Activated CD4-positive, alpha-beta memory T cell treated with anti-CD3 and anti-CD28 coated beads, Interleukin-2, amount 10 ng/mL, durations not matched to agents 7 days and 5 days (primary cell): ENCODE results near the gene NPAS3. TPM values are rescaled to one million over a fixed set of nuclear protein-coding genes. Genes with fewer than 3 reads are reported as not detected.

Source experiments
- CTCF ChIA-PET: fragments of 350-600 bp; sonication (Branson Sonifier 250); formaldehyde crosslinking; loops from one replicate; lab custom pipeline; 2021; ENCODE audit warnings: antibody characterized with exemption, inconsistent platforms; lab: Charles Lee
- POLR2A ChIA-PET: fragments of 350-600 bp; sonication (Branson Sonifier 250); formaldehyde crosslinking; loops from one replicate; lab custom pipeline; 2021; ENCODE audit warnings: antibody characterized with exemption; lab: Charles Lee
- DNase-seq: peaks from one replicate; pipeline ENCODE4 v3.0.0-alpha.2; 2020
- H3K27ac Mint-ChIP-seq: one replicate; pipeline ENCODE4 v1.8.0; 2021; ENCODE audit warnings: mild to moderate bottlenecking, mixed read lengths
- H3K27me3 Mint-ChIP-seq: one replicate; pipeline ENCODE4 v1.8.0; 2021; ENCODE audit warnings: mixed read lengths
- H3K36me3 Mint-ChIP-seq: one replicate; pipeline ENCODE4 v1.8.0; 2021; ENCODE audit warnings: low read depth, mixed read lengths
- H3K4me1 Mint-ChIP-seq: one replicate; pipeline ENCODE4 v1.8.0; 2021; ENCODE audit warnings: mixed read lengths
- H3K4me3 Mint-ChIP-seq: one replicate; pipeline ENCODE4 v1.8.0; 2021; ENCODE audit warnings: mild to moderate bottlenecking, mixed read lengths
- H3K9me3 Mint-ChIP-seq: one replicate; pipeline ENCODE4 v1.8.0; 2021; ENCODE audit warnings: mixed read lengths
- total RNA-seq, 2 experiments: library from RNA; stranded (reverse); gene quantifications; one replicate each; pipeline ENCODE4 v1.2.3, GENCODE V29; 2021

NPAS3 gene
- total RNA-seq, 2 experiments from 2014 or later, result not detected

- DNase-seq, result no peak
- Mint-ChIP-seq H3K27ac (no peak overlapping the region), H3K36me3 (no peaks in the 10 kb centered on the region), H3K27me3 (no peaks in the 10 kb centered on the region), H3K9me3 (peaks cover 9% of the 10 kb centered on the region), H3K4me3 (no peak overlapping the region), H3K4me1 (no peaks in the 10 kb centered on the region)
- ChIA-PET CTCF (no interaction called here), POLR2A (no interaction called here)
Observed at GRCh38 chr14:33042591-33042990, 103.9 kb downstream of the NPAS3 start.

DNA sequence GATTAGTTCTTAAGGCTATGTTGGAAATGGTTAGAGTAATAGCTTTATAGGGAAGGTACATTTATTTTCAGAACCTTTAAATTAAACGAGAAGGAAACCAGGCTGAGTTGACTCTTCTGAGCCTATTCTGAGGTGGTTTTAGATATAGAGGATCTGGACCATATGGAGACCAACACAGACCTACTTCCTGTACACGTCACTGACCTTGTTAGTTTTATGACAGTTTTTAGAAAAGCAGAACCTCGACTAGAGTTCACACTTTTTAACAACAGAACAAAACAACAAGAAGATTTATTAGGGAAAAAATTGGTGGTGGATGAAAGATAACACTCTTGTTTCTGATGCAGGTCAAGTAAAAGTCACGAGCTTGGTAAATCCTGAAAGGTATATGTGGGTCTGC lies 107.1 kb downstream of the NPAS3 start:
- ChIA-PET POLR2A (no interaction called here), CTCF (no interaction called here)
- Mint-ChIP-seq H3K36me3 (no peaks in the 10 kb centered on the region), H3K27me3 (no peaks in the 10 kb centered on the region), H3K27ac (no peak overlapping the region), H3K4me1 (no peaks in the 10 kb centered on the region), H3K4me3 (no peak overlapping the region), H3K9me3 (peaks cover 9% of the 10 kb centered on the region)
- DNase-seq, result no peak

GRCh38 chr14:33052943-33053342 lies 114.3 kb downstream of the NPAS3 start:
- Mint-ChIP-seq H3K36me3 (no peaks in the 10 kb centered on the region), H3K4me3 (no peak overlapping the region), H3K4me1 (no peaks in the 10 kb centered on the region), H3K27ac (no peak overlapping the region), H3K27me3 (no peaks in the 10 kb centered on the region), H3K9me3 (no peaks in the 10 kb centered on the region)
- CTCF ChIA-PET, result no interaction called here
- no peak for DNase-seq
- POLR2A ChIA-PET, result no interaction called here

- no peak overlapping the region for H3K4me3 Mint-ChIP-seq
- H3K4me1 Mint-ChIP-seq, result no peaks in the 10 kb centered on the region
- POLR2A ChIA-PET, result no interaction called here
- no peaks in the 10 kb centered on the region for H3K27me3 Mint-ChIP-seq
- H3K27ac Mint-ChIP-seq, result no peak overlapping the region
- no peak for DNase-seq
- CTCF ChIA-PET, result no interaction called here
- H3K36me3 Mint-ChIP-seq, result no peaks in the 10 kb centered on the region
- no peaks in the 10 kb centered on the region for H3K9me3 Mint-ChIP-seq
Observed at GRCh38 chr14:33056213-33056612, 117.5 kb downstream of the NPAS3 start.

- Mint-ChIP-seq H3K9me3 (no peaks in the 10 kb centered on the region), H3K27ac (no peak overlapping the region), H3K36me3 (no peaks in the 10 kb centered on the region), H3K4me1 (no peaks in the 10 kb centered on the region), H3K4me3 (no peak overlapping the region), H3K27me3 (no peaks in the 10 kb centered on the region)
- ChIA-PET POLR2A (no interaction called here), CTCF (no interaction called here)
- DNase-seq, result no peak
Observed at GRCh38 chr14:33057585-33057984, 118.9 kb downstream of the NPAS3 start.

- Mint-ChIP-seq H3K4me3 (no peak overlapping the region), H3K27me3 (no peaks in the 10 kb centered on the region), H3K36me3 (no peaks in the 10 kb centered on the region), H3K4me1 (no peaks in the 10 kb centered on the region), H3K27ac (no peak overlapping the region), H3K9me3 (no peaks in the 10 kb centered on the region)
- CTCF ChIA-PET, result no interaction called here
- no peak for DNase-seq
- POLR2A ChIA-PET, result no interaction called here
Observed at GRCh38 chr14:33061667-33062325, 123.1 kb downstream of the NPAS3 start.

DNA sequence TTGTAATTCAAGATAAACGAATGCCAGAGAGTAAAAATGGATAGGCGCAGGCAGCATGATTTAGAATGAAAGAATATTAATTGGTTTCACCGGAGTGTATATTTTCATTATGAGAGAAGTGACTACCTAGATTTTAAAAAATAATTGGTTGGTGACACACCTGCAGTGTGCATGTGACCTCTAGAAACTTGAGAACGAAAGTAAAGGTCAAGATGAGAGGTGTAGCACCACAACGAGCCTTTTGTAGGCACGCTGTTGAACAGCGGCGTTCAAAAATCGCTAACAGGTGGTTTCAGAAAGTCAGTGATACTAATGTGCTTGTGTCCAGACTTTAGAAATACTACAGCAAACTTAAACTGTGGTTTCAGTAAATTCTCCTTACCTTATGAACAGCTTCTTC lies 123.8 kb downstream of the NPAS3 start:
- CTCF ChIA-PET, result no interaction called here
- Mint-ChIP-seq H3K9me3 (no peaks in the 10 kb centered on the region), H3K27ac (no peak overlapping the region), H3K27me3 (no peaks in the 10 kb centered on the region), H3K4me3 (no peak overlapping the region), H3K4me1 (no peaks in the 10 kb centered on the region), H3K36me3 (no peaks in the 10 kb centered on the region)
- POLR2A ChIA-PET, result no interaction called here
- DNase-seq, result no peak

GRCh38 chr14:33062881-33063280 lies 124.2 kb downstream of the NPAS3 start:
- ChIA-PET POLR2A (no interaction called here), CTCF (no interaction called here)
- Mint-ChIP-seq H3K9me3 (no peaks in the 10 kb centered on the region), H3K27me3 (no peaks in the 10 kb centered on the region), H3K4me1 (no peaks in the 10 kb centered on the region), H3K27ac (no peak overlapping the region), H3K36me3 (no peaks in the 10 kb centered on the region), H3K4me3 (no peak overlapping the region)
- no peak for DNase-seq

DNA sequence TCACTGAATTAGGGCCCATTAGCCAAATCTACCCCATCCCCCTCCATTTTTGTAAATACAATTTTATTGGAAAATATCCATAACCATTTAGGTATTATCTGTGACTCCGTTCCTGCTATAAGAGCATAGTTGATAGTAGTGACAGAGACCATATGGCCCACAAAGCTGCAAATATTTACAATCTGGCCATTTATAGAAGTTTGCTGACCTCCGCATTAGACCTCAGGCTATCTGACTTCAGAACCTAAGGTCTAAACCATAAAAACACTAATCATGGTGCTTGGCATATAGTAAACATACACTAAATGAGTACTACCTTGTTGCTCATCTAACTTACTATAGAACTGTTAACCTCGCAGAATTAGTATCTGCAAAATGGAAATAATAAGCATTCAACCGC lies 124.8 kb downstream of the NPAS3 start:
- Mint-ChIP-seq H3K4me1 (no peaks in the 10 kb centered on the region), H3K9me3 (no peaks in the 10 kb centered on the region), H3K27ac (no peak overlapping the region)

DNA sequence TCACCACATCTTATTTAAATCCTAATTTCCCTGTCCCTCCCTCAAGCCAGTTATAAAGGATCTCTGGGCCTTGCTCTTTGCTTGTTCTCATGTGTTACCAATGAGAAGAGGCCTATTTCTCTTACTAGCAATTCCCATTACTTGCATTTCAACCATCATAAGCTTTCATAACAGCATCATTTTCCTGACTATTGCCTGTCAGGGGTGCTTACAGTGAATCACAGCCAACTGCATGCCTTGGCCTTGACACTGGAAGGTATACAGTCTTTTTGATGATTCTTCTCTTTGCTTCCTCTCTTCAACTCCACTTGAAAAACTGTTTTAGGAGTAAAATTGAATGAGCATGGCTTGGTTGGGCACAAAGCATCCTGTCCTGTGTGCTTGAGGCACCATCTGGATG lies 127.0 kb downstream of the NPAS3 start:
- H3K9me3 Mint-ChIP-seq, result no peaks in the 10 kb centered on the region
- ChIA-PET CTCF (no interaction called here), POLR2A (no interaction called here)
- H3K27ac Mint-ChIP-seq, result no peak overlapping the region
- H3K27me3 Mint-ChIP-seq, result no peaks in the 10 kb centered on the region
- H3K4me1 Mint-ChIP-seq, result no peaks in the 10 kb centered on the region
- DNase-seq, result no peak
- H3K36me3 Mint-ChIP-seq, result no peaks in the 10 kb centered on the region
- no peak overlapping the region for H3K4me3 Mint-ChIP-seq

More for the DNA sequence above, 124.8 kb downstream of the NPAS3 start:
- Mint-ChIP-seq H3K4me3 (no peak overlapping the region), H3K27me3 (no peaks in the 10 kb centered on the region), H3K36me3 (no peaks in the 10 kb centered on the region)
- POLR2A ChIA-PET, result no interaction called here
- CTCF ChIA-PET, result no interaction called here
- DNase-seq, result no peak

- no peak for DNase-seq
- POLR2A ChIA-PET, result no interaction called here
- H3K36me3 Mint-ChIP-seq, result no peaks in the 10 kb centered on the region
- H3K4me3 Mint-ChIP-seq, result no peak overlapping the region
- H3K9me3 Mint-ChIP-seq, result no peaks in the 10 kb centered on the region
- CTCF ChIA-PET, result no interaction called here
- H3K27ac Mint-ChIP-seq, result no peak overlapping the region
- H3K4me1 Mint-ChIP-seq, result no peaks in the 10 kb centered on the region
- H3K27me3 Mint-ChIP-seq, result no peaks in the 10 kb centered on the region
Observed at GRCh38 chr14:33068040-33068439, 129.4 kb downstream of the NPAS3 start.

- H3K27me3 Mint-ChIP-seq, result no peaks in the 10 kb centered on the region
- no peak for DNase-seq
- no peaks in the 10 kb centered on the region for H3K4me1 Mint-ChIP-seq
- H3K27ac Mint-ChIP-seq, result no peak overlapping the region
- H3K9me3 Mint-ChIP-seq, result no peaks in the 10 kb centered on the region
- ChIA-PET POLR2A (no interaction called here), CTCF (no interaction called here)
- no peaks in the 10 kb centered on the region for H3K36me3 Mint-ChIP-seq
- no peak overlapping the region for H3K4me3 Mint-ChIP-seq
Observed at GRCh38 chr14:33068626-33069025, 129.9 kb downstream of the NPAS3 start.

GRCh38 chr14:33070475-33070874 lies 131.8 kb downstream of the NPAS3 start:
- no peaks in the 10 kb centered on the region for H3K27me3 Mint-ChIP-seq
- ChIA-PET POLR2A (no interaction called here), CTCF (no interaction called here)
- no peaks in the 10 kb centered on the region for H3K9me3 Mint-ChIP-seq
- no peak for DNase-seq
- no peak overlapping the region for H3K27ac Mint-ChIP-seq
- H3K36me3 Mint-ChIP-seq, result no peaks in the 10 kb centered on the region
- no peaks in the 10 kb centered on the region for H3K4me1 Mint-ChIP-seq
- no peak overlapping the region for H3K4me3 Mint-ChIP-seq

DNA sequence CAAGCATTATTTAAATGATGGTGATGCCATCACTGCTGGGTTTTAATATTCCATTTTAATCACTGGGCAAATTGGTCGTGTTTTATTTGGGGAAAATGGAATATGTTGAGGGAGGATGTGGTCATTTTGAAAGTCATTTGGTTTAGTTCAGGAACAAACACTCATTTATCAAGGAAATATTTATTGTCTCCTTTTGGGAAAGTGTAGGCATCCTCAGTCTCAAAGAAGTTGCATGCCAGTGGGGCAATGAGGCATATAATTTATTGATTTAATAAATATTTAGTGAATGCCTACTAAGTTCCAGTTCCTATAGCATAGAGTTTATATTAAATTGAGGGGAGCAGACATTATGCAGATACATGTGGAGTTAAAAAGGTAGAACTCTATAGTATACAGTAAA lies 134.3 kb downstream of the NPAS3 start:
- Mint-ChIP-seq H3K9me3 (no peaks in the 10 kb centered on the region), H3K27me3 (no peaks in the 10 kb centered on the region), H3K4me1 (no peaks in the 10 kb centered on the region), H3K36me3 (no peaks in the 10 kb centered on the region), H3K4me3 (no peak overlapping the region), H3K27ac (no peak overlapping the region)
- no peak for DNase-seq
- CTCF ChIA-PET, result no interaction called here
- POLR2A ChIA-PET, result no interaction called here
